H1 (cell line): ENCODE data around the gene ASGR2. TPM values are rescaled to one million over a fixed set of nuclear protein-coding genes. Genes with fewer than 3 reads are reported as not detected.

Experiments used
- CTCF ChIA-PET: fragments of 300-600 bp; sonication (Branson Sonifier 250); formaldehyde crosslinking; loops from one replicate; lab custom pipeline; 2021; ENCODE audit not compliant: partially characterized antibody; lab: Charles Lee
- POLR2A ChIA-PET: fragments of 300-600 bp; sonication (Branson Sonifier 250); formaldehyde crosslinking; loops from one replicate; lab custom pipeline; 2021; ENCODE audit warnings: inconsistent platforms; ENCODE audit not compliant: partially characterized antibody; lab: Charles Lee
- DNase-seq, 2 experiments: peaks; one replicate each; pipeline versions ENCODE4 v3.0.0 to v3.0.0-alpha.2; 2010 to 2022; ENCODE audit warnings: low spot score in 2 of 2, low read depth in 1 of 2, mixed read lengths in 1 of 2
- FAIRE-seq: peaks from 2 replicates; lab custom pipeline; 2011; peaks lifted over from hg19 to GRCh38; lab: Jason Lieb, UNC
- H2AFZ ChIP-seq: 2 replicates; pipeline ENCODE4 v1.8.1; 2012; ENCODE audit warnings: low read length, inconsistent platforms
- H2AK5ac ChIP-seq: 2 replicates; pipeline ENCODE4 v1.6.1; 2013; ENCODE audit warnings: low read depth, low read length
- H2BK120ac ChIP-seq: replicated peaks from 2 replicates; pipeline ENCODE3; 2013; ENCODE audit warnings: low read depth, low read length, inconsistent platforms
- H2BK12ac ChIP-seq: 2 replicates; pipeline ENCODE4 v1.6.1; 2013; ENCODE audit warnings: low read depth, low read length
- H2BK15ac ChIP-seq: 2 replicates; pipeline ENCODE4 v1.6.1; 2013; ENCODE audit warnings: low read length
- H2BK20ac ChIP-seq: 2 replicates; pipeline ENCODE4 v1.6.1; 2013; ENCODE audit warnings: low read length
- H2BK5ac ChIP-seq: 2 replicates; pipeline ENCODE4 v1.6.1; 2013; ENCODE audit warnings: low read depth, low read length
- H3K14ac ChIP-seq: 2 replicates; pipeline ENCODE4 v1.6.1; 2013; ENCODE audit warnings: inconsistent platforms; ENCODE audit not compliant: insufficient read length
- H3K18ac ChIP-seq: 2 replicates; pipeline ENCODE4 v1.6.1; 2013; ENCODE audit warnings: low read length; ENCODE audit errors: extremely low read depth
- H3K23ac ChIP-seq: 2 replicates; pipeline ENCODE4 v1.6.1; 2013; ENCODE audit warnings: inconsistent platforms; ENCODE audit not compliant: insufficient read length
- H3K23me2 ChIP-seq: 2 replicates; pipeline ENCODE4 v1.6.1; 2013; ENCODE audit warnings: low read depth, low read length
- H3K27ac ChIP-seq: 2 replicates; pipeline ENCODE4 v1.6.1; 2011; ENCODE audit warnings: low read depth, low read length, inconsistent platforms
- H3K27me3 ChIP-seq, 4 experiments: replicated peaks in 1 of 4; 1 replicate in 1 of 4; 2 replicates in 3 of 4; pipeline versions ENCODE4 v1.6.1 to v1.8.1; 2011 to 2013; ENCODE audit warnings: low read length in 3 of 4, mild to moderate bottlenecking in 3 of 4, inconsistent platforms in 2 of 4, mixed read lengths in 2 of 4, moderate library complexity in 1 of 4; ENCODE audit not compliant: control insufficient read depth in 3 of 4, insufficient read depth in 3 of 4; ENCODE audit errors: extremely low read depth in 1 of 4
- H3K36me3 ChIP-seq, 4 experiments: 2 replicates each; pipeline versions ENCODE4 v1.6.1 to v1.8.1; 2011 to 2013; ENCODE audit warnings: mild to moderate bottlenecking in 4 of 4, low read length in 3 of 4, moderate library complexity in 2 of 4, control low read depth in 1 of 4, inconsistent platforms in 1 of 4; ENCODE audit not compliant: insufficient read depth in 4 of 4, control insufficient read depth in 2 of 4
- H3K4ac ChIP-seq: replicated peaks from 2 replicates; pipeline ENCODE3; 2013; ENCODE audit warnings: low read length, low read depth, mixed read lengths, inconsistent platforms; ENCODE audit not compliant: insufficient read length
- H3K4me1 ChIP-seq, 4 experiments: replicated peaks in 1 of 4; 1 replicate in 1 of 4; 2 replicates in 3 of 4; pipeline versions ENCODE4 v1.6.1 to v1.8.1; 2011 to 2013; ENCODE audit warnings: low read length in 3 of 4, inconsistent platforms in 2 of 4, mixed read lengths in 1 of 4; ENCODE audit not compliant: insufficient read depth in 4 of 4, control insufficient read depth in 3 of 4
- H3K4me2 ChIP-seq, 2 experiments: 2 replicates each; pipeline versions ENCODE4 v1.6.1 to v1.8.1; 2011 to 2013; ENCODE audit warnings: low read depth in 2 of 2, low read length in 2 of 2, control low read depth in 1 of 2, inconsistent platforms in 1 of 2, mild to moderate bottlenecking in 1 of 2; ENCODE audit not compliant: insufficient read depth in 1 of 2
- H3K4me3 ChIP-seq, 4 experiments: fragments of 200-600, 300-600 bp in 1 of 4; sonication (generic), shearing (Covaris generic), sonication (Bioruptor Twin) in 1 of 4; 2 replicates each; pipeline versions ENCODE4 v1.5.1 to v1.8.1; 2011 to 2016; ENCODE audit warnings: low read length in 4 of 4, low read depth in 3 of 4, control low read depth in 2 of 4, inconsistent platforms in 2 of 4, mild to moderate bottlenecking in 2 of 4, mixed read lengths in 1 of 4, moderate library complexity in 1 of 4; ENCODE audit not compliant: insufficient read depth in 2 of 4; ENCODE audit errors: extremely low read depth in 1 of 4
- H3K56ac ChIP-seq: replicated peaks from 2 replicates; pipeline ENCODE3; 2013; ENCODE audit warnings: low read depth, mild to moderate bottlenecking, mixed read lengths, low read length, inconsistent platforms; ENCODE audit not compliant: insufficient read length
- H3K79me1 ChIP-seq: 2 replicates; pipeline ENCODE4 v1.6.1; 2013; ENCODE audit warnings: low read depth, low read length, control low read depth
- H3K79me2 ChIP-seq, 2 experiments: 2 replicates each; pipeline versions ENCODE4 v1.6.1 to v1.8.1; 2012 to 2013; ENCODE audit warnings: low read length in 2 of 2, mild to moderate bottlenecking in 2 of 2, inconsistent platforms in 1 of 2; ENCODE audit not compliant: insufficient read depth in 2 of 2, control insufficient read depth in 1 of 2
- H3K9ac ChIP-seq, 4 experiments: replicated peaks in 1 of 4; 1 replicate in 1 of 4; 2 replicates in 3 of 4; pipeline versions ENCODE4 v1.6.1 to v1.8.1; 2011 to 2013; ENCODE audit warnings: low read depth in 3 of 4, low read length in 3 of 4, control low read depth in 2 of 4, mild to moderate bottlenecking in 2 of 4, moderate library complexity in 2 of 4, inconsistent platforms in 1 of 4; ENCODE audit errors: extremely low read depth in 1 of 4
- H3K9me3 ChIP-seq, 2 experiments: 2 replicates each; pipeline versions ENCODE4 v1.6.1 to v1.8.1; 2012 to 2013; ENCODE audit warnings: mild to moderate bottlenecking in 2 of 2, moderate library complexity in 2 of 2, control low read depth in 1 of 2, inconsistent platforms in 1 of 2, low read depth in 1 of 2, low read length in 1 of 2, mixed read lengths in 1 of 2; ENCODE audit not compliant: insufficient read depth in 2 of 2
- H4K20me1 ChIP-seq, 2 experiments: replicated peaks in 1 of 2; 2 replicates each; pipeline versions ENCODE3 to v1.8.1; 2011 to 2013; ENCODE audit warnings: inconsistent platforms in 2 of 2, low read length in 2 of 2, mild to moderate bottlenecking in 1 of 2; ENCODE audit not compliant: insufficient read depth in 2 of 2, control insufficient read depth in 1 of 2
- H4K5ac ChIP-seq: 2 replicates; pipeline ENCODE4 v1.6.1; 2013; ENCODE audit warnings: low read length, low read depth, mixed read lengths, inconsistent platforms; ENCODE audit not compliant: insufficient read length
- H4K8ac ChIP-seq: 2 replicates; pipeline ENCODE4 v1.8.0; 2013; ENCODE audit warnings: mild to moderate bottlenecking, moderate library complexity, low read length, inconsistent platforms; ENCODE audit not compliant: insufficient read depth; ENCODE audit errors: extremely low read depth
- H4K91ac ChIP-seq: replicated peaks from 2 replicates; pipeline ENCODE3; 2013; ENCODE audit warnings: low read length, mixed read lengths, inconsistent platforms; ENCODE audit not compliant: insufficient read length
- ATF3 ChIP-seq: IDR thresholded peaks from 2 replicates; pipeline ENCODE4 v1.6.1; 2011; ENCODE audit warnings: low read depth, mild to moderate bottlenecking, low read length; ENCODE audit not compliant: insufficient read depth
- EP300 ChIP-seq, 2 experiments: IDR thresholded peaks; 1 replicate in 1 of 2; 2 replicates in 1 of 2; pipeline ENCODE4 v1.6.1; 2011 to 2012; ENCODE audit warnings: low read depth in 2 of 2, low read length in 2 of 2, mild to moderate bottlenecking in 2 of 2, borderline replicate concordance in 1 of 2, inconsistent platforms in 1 of 2, moderate library complexity in 1 of 2
- HDAC2 ChIP-seq, 2 experiments: fragments of 300-600 bp in 1 of 2; sonication (generic) in 1 of 2; IDR thresholded peaks; 2 replicates each; pipeline ENCODE4 v1.6.1; 2011 to 2012; ENCODE audit warnings: low read depth in 2 of 2, low read length in 2 of 2, mild to moderate bottlenecking in 2 of 2, moderate library complexity in 2 of 2, borderline replicate concordance in 1 of 2, inconsistent platforms in 1 of 2
- HDAC6 ChIP-seq: IDR thresholded peaks from one replicate; pipeline ENCODE4 v1.7.1; 2012; ENCODE audit warnings: low read depth, mild to moderate bottlenecking, inconsistent platforms, low read length, moderate library complexity
- NANOG ChIP-seq: IDR thresholded peaks from 2 replicates; pipeline ENCODE4 v1.6.1; 2011; ENCODE audit warnings: low read length, low read depth, mild to moderate bottlenecking, inconsistent platforms; ENCODE audit not compliant: insufficient read depth, poor library complexity, severe bottlenecking
- PHF8 ChIP-seq: fragments of 200-600 bp; sonication (generic); conservative IDR thresholded peaks from 2 replicates; pipeline ENCODE4 v1.7.1; 2012; ENCODE audit warnings: low read depth, mild to moderate bottlenecking, inconsistent platforms, low read length, moderate library complexity
- SP4 ChIP-seq: IDR thresholded peaks from 2 replicates; pipeline ENCODE4 v1.6.1; 2012; ENCODE audit warnings: low read length, inconsistent platforms
- SUZ12 ChIP-seq: fragments of 200-600 bp; sonication (generic); IDR thresholded peaks from 2 replicates; pipeline ENCODE4 v1.6.1; 2012; ENCODE audit warnings: mild to moderate bottlenecking, inconsistent platforms, low read length, moderate library complexity, mixed read lengths
- TAF1 ChIP-seq: IDR thresholded peaks from 2 replicates; pipeline ENCODE4 v1.6.1; 2011; ENCODE audit warnings: mild to moderate bottlenecking, low read depth, low read length
- TBP ChIP-seq: IDR thresholded peaks from 2 replicates; pipeline ENCODE4 v1.6.1; 2011; ENCODE audit warnings: low read depth, low read length, improper control_type of control experiment
- ZNF274 ChIP-seq: IDR thresholded peaks from 2 replicates; pipeline ENCODE4 v1.7.0; 2012; ENCODE audit warnings: low read length, borderline replicate concordance; ENCODE audit errors: extremely low read depth
- WGBS, 2 experiments: shearing (Covaris generic) in 1 of 2; methylation state at CpG; one replicate each; pipeline versions ENCODE4 v1.1.6 to v1.1.7; 2013 to 2015; ENCODE audit warnings: low lambda C conversion rate in 2 of 2, mixed read lengths in 2 of 2, inconsistent platforms in 1 of 2, low coverage in 1 of 2, missing lambda C conversion rate in 1 of 2; ENCODE audit not compliant: insufficient replicate concordance in 2 of 2, insufficient coverage in 1 of 2, insufficient read length in 1 of 2; ENCODE audit errors: extremely low coverage in 1 of 2, missing lambda C conversion rate in 1 of 2; 5-methylcytosine and 5-hydroxymethylcytosine counted together
- polyA plus RNA-seq, 7 experiments: library from polyadenylated mRNA; depleted of rRNA in 3 of 7; stranded (reverse) in 5 of 7; unstranded in 2 of 7; fragments of >200 nt in 5 of 7; fragments of 200-250 nt in 2 of 7; gene quantifications; 1 replicate in 5 of 7; 2 replicates in 1 of 7; 4 replicates in 1 of 7; pipeline versions ENCODE4 v1.2.1 to v1.2.3, GENCODE V29; 2011 to 2013; ENCODE audit warnings: missing spikeins in 2 of 7, mixed read lengths in 2 of 7
- total RNA-seq: library from RNA; stranded (reverse); fragmentation: NEBNext Ultra II Directional; extraction: Animal tissue kit (Norgen Biotek cat#: 25700); gene quantifications from 2 replicates; pipeline ENCODE4 v1.2.1, GENCODE V29; 2021
- TF ChIP-seq, protein P1 (sequence below): IDR thresholded peaks from 2 replicates; pipeline ENCODE4 v1.6.1; 2012; ENCODE audit warnings: inconsistent platforms

ASGR2 gene
- total and polyA plus RNA-seq, 2 of the 8 experiments (the other 6 are each of a cell fraction or from before 2014, with no cell fraction given): 0.91 TPM; not detected in 1

- no peaks in the 10 kb centered on the region for H3K27me3 ChIP-seq
- no peaks in the 10 kb centered on the region for H3K23me2 ChIP-seq
- no peak overlapping the region for H2BK15ac ChIP-seq
- no peak overlapping the region for H3K4ac ChIP-seq
- no peaks in the 10 kb centered on the region for H4K20me1 ChIP-seq
- H2BK20ac ChIP-seq: no peak overlapping the region
- no peak overlapping the region for H2BK12ac ChIP-seq
- FAIRE-seq (no peak), DNase-seq (no peak)
- no peak overlapping the region for H4K91ac ChIP-seq
- no peak overlapping the region for H3K56ac ChIP-seq
- no peak overlapping the region for H4K8ac ChIP-seq
- WGBS, 2 experiments: 79% methylated on average over 11 of the region's 11 CpGs; no CpG with 5 or more reads in 1 of the 2 experiments
- no peaks in the 10 kb centered on the region for H3K79me1 ChIP-seq
- no peak overlapping the region for H2AFZ ChIP-seq
- POLR2A ChIA-PET: interaction anchor here (0.6 kb wide), 1 partner anchor 9 kb away, joined by 3 read pairs; no protein-coding TSS in a partner anchor
- H3K4me1 ChIP-seq: peaks cover 0 to 20% (median 6%) of the 10 kb centered on the region in 4 experiments; a peak in 6 of 7 replicates
- H3K23ac ChIP-seq: no peak overlapping the region
- no peak overlapping the region for H2BK5ac ChIP-seq
- no peak overlapping the region for H3K18ac ChIP-seq
- H3K4me3 ChIP-seq: no peak overlapping the region
- no peak overlapping the region for H3K27ac ChIP-seq
- H3K79me2 ChIP-seq: no peaks in the 10 kb centered on the region
- H3K4me2 ChIP-seq: no peak overlapping the region
- H3K36me3 ChIP-seq: no peaks in the 10 kb centered on the region
- H3K9me3 ChIP-seq: no peaks in the 10 kb centered on the region
- CTCF ChIA-PET: interaction anchor here (5.7 to 17.7 kb wide), 2 partner anchors 8 to 92 kb away, joined by 53 to 434 read pairs; partner anchors contain the start of gene SLC16A11
- H3K14ac ChIP-seq: no peak overlapping the region
- H3K9ac ChIP-seq: no peak overlapping the region
- no peak overlapping the region for H2BK120ac ChIP-seq
- H4K5ac ChIP-seq: no peak overlapping the region
- H2AK5ac ChIP-seq: no peak overlapping the region
- TF ChIP-seq, protein P1, sequence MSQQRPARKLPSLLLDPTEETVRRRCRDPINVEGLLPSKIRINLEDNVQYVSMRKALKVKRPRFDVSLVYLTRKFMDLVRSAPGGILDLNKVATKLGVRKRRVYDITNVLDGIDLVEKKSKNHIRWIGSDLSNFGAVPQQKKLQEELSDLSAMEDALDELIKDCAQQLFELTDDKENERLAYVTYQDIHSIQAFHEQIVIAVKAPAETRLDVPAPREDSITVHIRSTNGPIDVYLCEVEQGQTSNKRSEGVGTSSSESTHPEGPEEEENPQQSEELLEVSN: no peak
- TF ChIP-seq HDAC2 (IDR thresholded peaks at IDR 0.05; ENCODE audit: borderline replicate concordance in 1 of 2, low read depth in 2 of 2, low read length in 2 of 2): no peak
- TF ChIP-seq SUZ12: no peak
- TF ChIP-seq SP4: no peak
- no peak for TF ChIP-seq HDAC6
- TF ChIP-seq PHF8: no peak
- no peak for TF ChIP-seq ZNF274
- no peak for TF ChIP-seq ATF3
- TF ChIP-seq EP300 (IDR thresholded peaks at IDR 0.05; ENCODE audit: borderline replicate concordance in 1 of 2, low read depth in 2 of 2, low read length in 2 of 2): no peak
- no peak for TF ChIP-seq TAF1
- TF ChIP-seq NANOG: no peak
- no peak for TF ChIP-seq TBP
Observed at GRCh38 chr17:7144213-7144612, 29.6 kb upstream of the ASGR2 start.
